Vagina (tissue), 2 donors: Measurements from ENCODE around the gene PPP1R2C. TPM values are rescaled to one million over a fixed set of nuclear protein-coding genes. Genes with fewer than 3 reads are reported as not detected.

Experiments used
- DNase-seq, 2 donors: peaks; one replicate each; pipeline ENCODE4 v3.0.0-alpha.2; 2017; ENCODE audit errors: extremely low spot score in 2 of 2
- H3K27ac ChIP-seq: fragments of 200-600 bp; sonication (generic); one replicate; pipeline ENCODE4 v1.5.1; 2019
- H3K27me3 ChIP-seq: fragments of 200-600 bp; sonication (generic); one replicate; pipeline ENCODE4 v1.5.1; 2019
- H3K36me3 ChIP-seq, 2 donors: fragments of 200-600 bp; sonication (generic); one replicate each; pipeline ENCODE4 v1.5.1; 2017 to 2019
- H3K4me1 ChIP-seq: fragments of 200-600 bp; sonication (generic); one replicate; pipeline ENCODE4 v1.5.1; 2019
- H3K4me3 ChIP-seq, 2 donors: fragments of 200-600 bp; sonication (generic); 1 replicate in 1 of 2; 2 replicates in 1 of 2; pipeline ENCODE4 v1.5.1; 2016 to 2019
- H3K9me3 ChIP-seq: fragments of 200-600 bp; sonication (generic); one replicate; pipeline ENCODE4 v1.5.1; 2019
- POLR2A ChIP-seq, 2 donors: fragments of 450-650 bp; IDR thresholded peaks; one replicate each; pipeline ENCODE4 v1.6.1; 2017; ENCODE audit warnings: antibody characterized with exemption in 2 of 2, mild to moderate bottlenecking in 2 of 2, moderate library complexity in 2 of 2
- POLR2AphosphoS5 ChIP-seq, 2 donors: sonication (generic); formaldehyde crosslinking; IDR thresholded peaks; one replicate each; pipeline ENCODE4 v1.9.0; 2017; ENCODE audit warnings: antibody characterized with exemption in 2 of 2, mild to moderate bottlenecking in 2 of 2, low read depth in 1 of 2; ENCODE audit not compliant: insufficient read depth in 1 of 2
- intact Hi-C: fragments of 100-400 bp; cut with DNase I; formaldehyde crosslinking; loops from one replicate; pipeline ENCODE4 v1.15.1; 2023
- total RNA-seq: library from RNA; depleted of rRNA; stranded (reverse); fragments of >200 nt; gene quantifications from one replicate; pipeline ENCODE4 v1.2.3, GENCODE V29; 2016
- TF ChIP-seq, protein P1 (sequence below), 3 experiments: fragments of 450-650 bp in 2 of 3; fragments of 200-600 bp in 1 of 3; sonication (generic) in 1 of 3; IDR thresholded peaks; one replicate each; pipeline ENCODE4 v1.5.1; 2017 to 2019; ENCODE audit warnings: antibody characterized with exemption in 3 of 3, mild to moderate bottlenecking in 2 of 3, moderate library complexity in 2 of 3

PPP1R2C gene
- total RNA-seq, 1 donor from 2014 or later: not detected

DNA sequence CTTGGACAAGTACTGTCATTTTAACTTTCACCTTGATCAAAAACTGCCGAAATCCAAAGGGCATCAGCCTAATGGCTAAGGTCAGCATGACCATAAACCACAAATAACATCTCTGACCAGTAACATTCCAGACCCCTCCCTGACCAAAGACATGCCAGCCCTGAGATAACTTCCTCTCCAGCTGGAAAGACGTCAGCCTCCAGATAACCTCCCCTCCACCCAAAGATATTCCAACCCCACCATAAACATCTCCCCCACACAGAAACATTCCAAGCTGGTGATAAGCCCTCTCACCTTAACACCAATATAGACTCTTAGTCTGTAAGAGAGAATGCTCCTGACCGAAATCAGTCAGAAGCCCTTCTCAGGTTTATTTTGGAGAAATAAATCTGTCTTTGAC is 7.4 kb downstream of the PPP1R2C start:
- H3K27ac ChIP-seq: no peak overlapping the region
- H3K4me1 ChIP-seq: no peaks in the 10 kb centered on the region
- no peaks in the 10 kb centered on the region for H3K9me3 ChIP-seq
- intact Hi-C loops: no loop called here
- no peaks in the 10 kb centered on the region for H3K27me3 ChIP-seq
- no peak overlapping the region for H3K4me3 ChIP-seq
- DNase-seq: no peak
- TF ChIP-seq, protein P1, sequence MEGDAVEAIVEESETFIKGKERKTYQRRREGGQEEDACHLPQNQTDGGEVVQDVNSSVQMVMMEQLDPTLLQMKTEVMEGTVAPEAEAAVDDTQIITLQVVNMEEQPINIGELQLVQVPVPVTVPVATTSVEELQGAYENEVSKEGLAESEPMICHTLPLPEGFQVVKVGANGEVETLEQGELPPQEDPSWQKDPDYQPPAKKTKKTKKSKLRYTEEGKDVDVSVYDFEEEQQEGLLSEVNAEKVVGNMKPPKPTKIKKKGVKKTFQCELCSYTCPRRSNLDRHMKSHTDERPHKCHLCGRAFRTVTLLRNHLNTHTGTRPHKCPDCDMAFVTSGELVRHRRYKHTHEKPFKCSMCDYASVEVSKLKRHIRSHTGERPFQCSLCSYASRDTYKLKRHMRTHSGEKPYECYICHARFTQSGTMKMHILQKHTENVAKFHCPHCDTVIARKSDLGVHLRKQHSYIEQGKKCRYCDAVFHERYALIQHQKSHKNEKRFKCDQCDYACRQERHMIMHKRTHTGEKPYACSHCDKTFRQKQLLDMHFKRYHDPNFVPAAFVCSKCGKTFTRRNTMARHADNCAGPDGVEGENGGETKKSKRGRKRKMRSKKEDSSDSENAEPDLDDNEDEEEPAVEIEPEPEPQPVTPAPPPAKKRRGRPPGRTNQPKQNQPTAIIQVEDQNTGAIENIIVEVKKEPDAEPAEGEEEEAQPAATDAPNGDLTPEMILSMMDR (IDR thresholded peaks at IDR 0.05): no peak
- no peak for TF ChIP-seq POLR2A (IDR thresholded peaks at IDR 0.05)
- no peaks in the 10 kb centered on the region for H3K36me3 ChIP-seq

DNA sequence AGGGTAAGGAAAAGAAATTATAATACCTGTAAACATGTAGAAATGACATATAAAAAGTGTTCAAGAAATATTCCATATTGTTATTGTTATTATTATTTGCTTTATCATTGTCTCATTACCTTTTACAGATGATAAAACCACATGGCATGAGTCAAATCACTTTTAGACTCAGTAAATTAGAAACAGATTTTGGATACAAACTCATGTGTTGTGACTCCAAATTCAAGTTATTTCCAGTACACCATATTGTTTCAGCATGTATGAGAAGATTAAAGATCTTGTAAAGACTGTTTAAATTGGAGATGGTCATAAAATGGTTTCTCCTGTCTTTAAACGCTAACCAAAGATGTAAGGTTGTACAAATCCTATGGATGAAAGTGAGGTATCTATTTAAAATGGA is 18.1 kb downstream of the PPP1R2C start:
- no peaks in the 10 kb centered on the region for H3K4me1 ChIP-seq
- TF ChIP-seq, protein P1 (IDR thresholded peaks at IDR 0.05): no peak
- no peak for TF ChIP-seq POLR2AphosphoS5 (IDR thresholded peaks at IDR 0.05; ENCODE audit: insufficient read depth in 1 of 2, low read depth in 1 of 2)
- no peak for TF ChIP-seq POLR2A (IDR thresholded peaks at IDR 0.05)
- no peak overlapping the region for H3K4me3 ChIP-seq
- intact Hi-C loops: no loop called here
- no peaks in the 10 kb centered on the region for H3K9me3 ChIP-seq
- DNase-seq: no peak
- no peaks in the 10 kb centered on the region for H3K36me3 ChIP-seq
- H3K27ac ChIP-seq: no peak overlapping the region
- no peaks in the 10 kb centered on the region for H3K27me3 ChIP-seq

DNA sequence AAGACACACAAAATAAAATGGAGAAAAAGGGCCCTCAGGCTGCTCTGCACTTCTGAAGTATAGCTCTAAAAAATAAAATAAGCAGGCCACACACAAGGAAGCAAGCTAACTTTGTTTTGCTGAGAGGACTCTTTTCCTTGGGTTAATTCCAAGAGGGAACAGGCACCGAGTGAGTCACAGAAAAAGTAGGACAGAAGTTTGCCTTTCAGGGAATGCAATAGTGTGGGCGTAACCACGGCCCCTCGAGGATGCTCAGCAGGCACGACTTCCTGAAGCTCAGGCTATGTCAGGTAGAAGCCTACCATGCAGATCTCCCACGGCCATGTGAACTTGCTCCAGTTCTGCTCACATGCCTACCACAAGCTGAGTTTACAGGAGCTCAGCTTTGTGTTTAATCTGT is 22.1 kb downstream of the PPP1R2C start:
- no peak for DNase-seq
- intact Hi-C loops: no loop called here
- Histone ChIP-seq H3K27ac (no peak overlapping the region), H3K4me3 (no peak overlapping the region), H3K4me1 (no peaks in the 10 kb centered on the region), H3K36me3 (no peaks in the 10 kb centered on the region), H3K27me3 (no peaks in the 10 kb centered on the region), H3K9me3 (no peaks in the 10 kb centered on the region)
- no peak for TF ChIP-seq POLR2A (IDR thresholded peaks at IDR 0.05)
- TF ChIP-seq, protein P1 (IDR thresholded peaks at IDR 0.05): no peak

DNA sequence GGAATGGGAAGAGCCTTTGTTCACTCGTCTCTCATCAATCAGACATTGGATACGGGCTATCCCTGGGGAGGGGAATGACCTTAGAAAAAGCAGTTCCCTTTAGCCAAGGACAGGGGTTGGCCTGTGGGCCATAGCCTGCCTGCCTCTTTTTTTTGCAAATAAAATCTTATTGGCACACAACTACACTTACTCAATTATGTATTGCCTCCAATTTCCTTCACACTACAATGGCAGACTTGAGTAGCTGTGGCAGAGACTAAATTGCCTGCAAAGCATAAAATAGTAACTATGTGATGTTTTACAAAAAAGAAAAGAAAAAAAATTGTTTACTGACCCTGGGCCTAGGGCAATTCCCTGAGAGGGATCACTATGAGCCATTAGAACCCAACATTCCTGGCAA is 23.4 kb downstream of the PPP1R2C start:
- Histone ChIP-seq H3K27me3 (no peaks in the 10 kb centered on the region), H3K9me3 (no peaks in the 10 kb centered on the region), H3K36me3 (no peaks in the 10 kb centered on the region), H3K27ac (no peak overlapping the region), H3K4me3 (no peak overlapping the region), H3K4me1 (no peaks in the 10 kb centered on the region)
- intact Hi-C loops: no loop called here
- no peak for DNase-seq
- TF ChIP-seq, protein P1 (IDR thresholded peaks at IDR 0.05): no peak
- TF ChIP-seq POLR2AphosphoS5 (IDR thresholded peaks at IDR 0.05; ENCODE audit: insufficient read depth in 1 of 2, low read depth in 1 of 2): no peak
- TF ChIP-seq POLR2A (IDR thresholded peaks at IDR 0.05): no peak

DNA sequence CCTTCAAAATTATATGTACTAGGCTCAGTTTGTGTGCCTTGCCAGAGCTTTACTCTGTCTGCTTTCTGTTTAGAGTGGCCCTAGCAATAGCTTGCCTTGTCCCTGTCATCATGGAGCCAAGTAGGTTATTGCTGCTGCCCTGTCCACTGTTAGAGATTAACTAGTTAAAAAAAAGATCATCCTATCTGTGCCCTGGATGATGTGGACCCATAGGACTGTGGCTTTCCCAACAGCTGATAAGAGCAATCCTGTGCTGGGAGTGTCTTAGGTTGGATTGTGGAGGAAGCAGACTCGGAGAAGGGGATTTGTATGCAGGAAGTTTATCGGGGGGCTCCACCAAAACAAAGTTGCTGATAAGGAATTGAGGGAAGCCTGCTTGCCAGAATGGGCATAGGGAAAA is 23.8 kb downstream of the PPP1R2C start:
- Histone ChIP-seq H3K27me3 (no peaks in the 10 kb centered on the region), H3K9me3 (no peaks in the 10 kb centered on the region), H3K36me3 (no peaks in the 10 kb centered on the region), H3K4me3 (no peak overlapping the region), H3K27ac (no peak overlapping the region), H3K4me1 (no peaks in the 10 kb centered on the region)
- intact Hi-C loops: no loop called here
- no peak for DNase-seq
- TF ChIP-seq POLR2A (IDR thresholded peaks at IDR 0.05): no peak
- TF ChIP-seq, protein P1 (IDR thresholded peaks at IDR 0.05): no peak
- no peak for TF ChIP-seq POLR2AphosphoS5 (IDR thresholded peaks at IDR 0.05; ENCODE audit: insufficient read depth in 1 of 2, low read depth in 1 of 2)
